IMR-90 (cell line): ENCODE measurements around the gene C20orf202. TPM values are rescaled to one million over a fixed set of nuclear protein-coding genes. Genes with fewer than 3 reads are reported as not detected.

ENCODE experiments used
- ATAC-seq: fragments of 200-7000 bp; cut with Tn5 transposase; 2 replicates; pipeline ENCODE4 v1.9.1; 2020; ENCODE audit warnings: low read depth, mild to moderate bottlenecking, moderate library complexity
- BruUV-seq: library from RNA; stranded (reverse); fragments of 400-500 nt; replicated peaks from 2 replicates; lab custom pipeline; 2021; lab: Mats Ljungman, UMichigan
- CTCF ChIA-PET: fragments of 300-600 bp; formaldehyde crosslinking; extraction: SDS; loops from one replicate; lab custom pipeline; 2021; ENCODE audit warnings: antibody characterized with exemption; lab: Yijun Ruan, JAX
- POLR2A ChIA-PET: fragments of 300-600 bp; sonication (Branson Sonifier 250); formaldehyde crosslinking; loops from one replicate; lab custom pipeline; 2022; ENCODE audit warnings: antibody characterized with exemption; ENCODE audit not compliant: unreplicated experiment; lab: Charles Lee
- DNase-seq: peaks from one replicate; pipeline ENCODE4 v3.0.0; 2013
- H2AFZ ChIP-seq: replicated peaks from 2 replicates; pipeline ENCODE3; 2013; ENCODE audit warnings: low read length, mild to moderate bottlenecking; ENCODE audit not compliant: poor library complexity
- H2AK5ac ChIP-seq: 2 replicates; pipeline ENCODE4 v1.6.1; 2013; ENCODE audit warnings: low read depth, low read length, inconsistent platforms
- H2AK9ac ChIP-seq: replicated peaks from 2 replicates; pipeline ENCODE3; 2013; ENCODE audit warnings: mild to moderate bottlenecking, low read depth, low read length, moderate library complexity; ENCODE audit not compliant: poor library complexity
- H2BK120ac ChIP-seq: 2 replicates; pipeline ENCODE4 v1.6.1; 2013; ENCODE audit warnings: low read depth, low read length, inconsistent platforms
- H2BK15ac ChIP-seq: 3 replicates; pipeline ENCODE4 v1.6.1; 2013; ENCODE audit warnings: low read depth, low read length, inconsistent platforms
- H2BK20ac ChIP-seq: 2 replicates; pipeline ENCODE4 v1.6.1; 2013; ENCODE audit warnings: low read depth, mild to moderate bottlenecking, inconsistent platforms, low read length, moderate library complexity
- H2BK5ac ChIP-seq: 2 replicates; pipeline ENCODE4 v1.6.1; 2013; ENCODE audit warnings: mild to moderate bottlenecking, low read depth, low read length, inconsistent platforms; ENCODE audit not compliant: poor library complexity, severe bottlenecking
- H3K14ac ChIP-seq: replicated peaks from 2 replicates; pipeline ENCODE4 v1.6.1; 2013; ENCODE audit warnings: low read depth, low read length, inconsistent platforms
- H3K18ac ChIP-seq: 2 replicates; pipeline ENCODE4 v1.6.1; 2013; ENCODE audit warnings: low read depth, low read length, control low read depth
- H3K23ac ChIP-seq: 2 replicates; pipeline ENCODE4 v1.6.1; 2013; ENCODE audit warnings: low read depth, low read length, inconsistent platforms
- H3K27ac ChIP-seq: 2 replicates; pipeline ENCODE4 v1.5.1; 2013; ENCODE audit warnings: mild to moderate bottlenecking, control low read depth, low read length; ENCODE audit not compliant: insufficient read depth
- H3K27me3 ChIP-seq: 2 replicates; pipeline ENCODE4 v1.6.1; 2013; ENCODE audit warnings: low read length; ENCODE audit not compliant: control insufficient read depth, insufficient read depth
- H3K36me3 ChIP-seq: 2 replicates; pipeline ENCODE4 v1.6.1; 2013; ENCODE audit warnings: low read length, mixed read lengths; ENCODE audit not compliant: control insufficient read depth, insufficient read depth
- H3K4ac ChIP-seq: 2 replicates; pipeline ENCODE4 v1.6.1; 2013; ENCODE audit warnings: low read depth, low read length, inconsistent platforms
- H3K4me1 ChIP-seq: 2 replicates; pipeline ENCODE4 v1.6.1; 2013; ENCODE audit warnings: low read length, mixed read lengths; ENCODE audit not compliant: control insufficient read depth, insufficient read depth
- H3K4me2 ChIP-seq: 2 replicates; pipeline ENCODE4 v1.6.1; 2013; ENCODE audit warnings: low read depth, mild to moderate bottlenecking, control low read depth, low read length, moderate library complexity
- H3K4me3 ChIP-seq: 2 replicates; pipeline ENCODE4 v1.5.1; 2013; ENCODE audit warnings: low read depth, mild to moderate bottlenecking, control low read depth, low read length, moderate library complexity; ENCODE audit not compliant: insufficient read depth
- H3K56ac ChIP-seq: 2 replicates; pipeline ENCODE4 v1.6.1; 2013; ENCODE audit warnings: low read length, inconsistent platforms; ENCODE audit not compliant: insufficient read depth; ENCODE audit errors: extremely low read depth
- H3K79me1 ChIP-seq, 2 experiments: 2 replicates each; pipeline ENCODE4 v1.6.1; 2013; ENCODE audit warnings: low read length in 2 of 2, inconsistent platforms in 1 of 2, low read depth in 1 of 2
- H3K9ac ChIP-seq: 2 replicates; pipeline ENCODE4 v1.6.1; 2013; ENCODE audit warnings: low read depth, low read length, control low read depth
- H3K9me1 ChIP-seq: 2 replicates; pipeline ENCODE4 v1.6.1; 2013; ENCODE audit warnings: low read length, inconsistent platforms; ENCODE audit not compliant: insufficient read depth
- H3K9me3 ChIP-seq: 2 replicates; pipeline ENCODE4 v1.6.1; 2013; ENCODE audit warnings: low read length; ENCODE audit not compliant: control insufficient read depth, insufficient read depth
- H4K20me1 ChIP-seq: 2 replicates; pipeline ENCODE4 v1.6.1; 2013; ENCODE audit warnings: low read length, inconsistent platforms; ENCODE audit not compliant: insufficient read depth
- H4K5ac ChIP-seq: 2 replicates; pipeline ENCODE4 v1.6.1; 2013; ENCODE audit warnings: mild to moderate bottlenecking, low read depth, low read length, control low read depth
- H4K8ac ChIP-seq, 2 experiments: 2 replicates each; pipeline ENCODE4 v1.6.1; 2013; ENCODE audit warnings: low read depth in 2 of 2, low read length in 2 of 2, control low read depth in 1 of 2, inconsistent platforms in 1 of 2
- H4K91ac ChIP-seq: 2 replicates; pipeline ENCODE4 v1.6.1; 2013; ENCODE audit warnings: low read depth, low read length, inconsistent platforms; ENCODE audit not compliant: insufficient read depth
- BHLHE40 ChIP-seq: fragments of 150-350 bp; IDR thresholded peaks from 2 replicates; pipeline ENCODE4 v1.6.1; 2016; ENCODE audit warnings: mild to moderate bottlenecking, low read depth, low read length
- CEBPB ChIP-seq: IDR thresholded peaks from 2 replicates; pipeline ENCODE4 v1.6.1; 2012; ENCODE audit warnings: low read depth, low read length, improper control_type of control experiment
- CHD1 ChIP-seq: IDR thresholded peaks from 2 replicates; pipeline ENCODE4 v1.6.1; 2012; ENCODE audit warnings: low read depth, low read length, improper control_type of control experiment
- CTCF ChIP-seq: conservative IDR thresholded peaks from 2 replicates; pipeline ENCODE4 v1.5.1; 2012; ENCODE audit warnings: mild to moderate bottlenecking, low read depth, low read length, improper control_type of control experiment
- ELK1 ChIP-seq: fragments of 150-350 bp; IDR thresholded peaks from 2 replicates; pipeline ENCODE4 v1.6.1; 2016; ENCODE audit warnings: low read depth, mild to moderate bottlenecking, low read length, moderate library complexity, borderline replicate concordance
- FOS ChIP-seq: fragments of 150-350 bp; IDR thresholded peaks from 2 replicates; pipeline ENCODE4 v1.6.1; 2016; ENCODE audit warnings: low read depth, low read length
- MAFK ChIP-seq: IDR thresholded peaks from 2 replicates; pipeline ENCODE4 v1.6.1; 2012; ENCODE audit warnings: low read depth, low read length, improper control_type of control experiment
- MAZ ChIP-seq: IDR thresholded peaks from 2 replicates; pipeline ENCODE4 v1.6.1; 2012; ENCODE audit warnings: low read depth, mild to moderate bottlenecking, low read length, improper control_type of control experiment, moderate library complexity, borderline replicate concordance
- MXI1 ChIP-seq: IDR thresholded peaks from 2 replicates; pipeline ENCODE4 v1.6.1; 2012; ENCODE audit warnings: low read depth, mild to moderate bottlenecking, low read length, moderate library complexity, borderline replicate concordance
- NFE2L2 ChIP-seq: fragments of 150-350 bp; IDR thresholded peaks from 2 replicates; pipeline ENCODE4 v1.6.1; 2016; ENCODE audit warnings: low read depth, mild to moderate bottlenecking, low read length
- POLR2A ChIP-seq: IDR thresholded peaks from 2 replicates; pipeline ENCODE4 v1.6.1; 2012; ENCODE audit warnings: mild to moderate bottlenecking, low read depth, low read length
- RAD21 ChIP-seq: IDR thresholded peaks from 2 replicates; pipeline ENCODE4 v1.6.1; 2012; ENCODE audit warnings: low read length, improper control_type of control experiment
- RCOR1 ChIP-seq: IDR thresholded peaks from 2 replicates; pipeline ENCODE4 v1.6.1; 2012; ENCODE audit warnings: mild to moderate bottlenecking, low read length, improper control_type of control experiment; ENCODE audit not compliant: insufficient replicate concordance
- RFX5 ChIP-seq: IDR thresholded peaks from 2 replicates; pipeline ENCODE4 v1.8.0; 2012; ENCODE audit warnings: low read depth, mild to moderate bottlenecking, low read length, moderate library complexity
- SMC3 ChIP-seq: fragments of 150-350 bp; IDR thresholded peaks from 2 replicates; pipeline ENCODE4 v1.6.1; 2016; ENCODE audit warnings: low read depth, mild to moderate bottlenecking, antibody characterized with exemption, low read length, moderate library complexity
- USF2 ChIP-seq: fragments of 150-350 bp; IDR thresholded peaks from 2 replicates; pipeline ENCODE4 v1.6.1; 2017; ENCODE audit warnings: mild to moderate bottlenecking, antibody characterized with exemption, low read length, low read depth
- WGBS, 2 experiments: methylation state at CpG; one replicate each; pipeline versions ENCODE4 v1.1.5 to v1.1.7; 2013; ENCODE audit warnings: missing lambda C conversion rate in 2 of 2; ENCODE audit not compliant: insufficient read length in 1 of 2; ENCODE audit errors: extremely low coverage in 2 of 2; 5-methylcytosine and 5-hydroxymethylcytosine counted together
- dilution Hi-C: fragments of 300-500 bp; cut with HindIII; formaldehyde crosslinking; loops from one replicate; pipeline ENCODE4 v1.14.3; 2018; ENCODE audit warnings: low sequenced_read_pairs; ENCODE audit not compliant: unreplicated experiment
- in situ Hi-C: fragments of 300-500 bp; cut with MboI; formaldehyde crosslinking; loops from 3 replicates; pipeline ENCODE4 v1.14.3; 2019; ENCODE audit warnings: low sequenced_read_pairs, inconsistent platforms, mixed read lengths
- intact Hi-C: fragments of 100-400 bp; cut with micrococcal nuclease; formaldehyde crosslinking; loops from 2 replicates; pipeline ENCODE4 v1.10.0; 2022
- polyA plus RNA-seq, 3 experiments: library from polyadenylated mRNA; depleted of rRNA; stranded (reverse); fragments of >200 nt; gene quantifications; 2 replicates each; pipeline ENCODE4 v1.2.3, GENCODE V29; 2012; ENCODE audit warnings: low replicate concordance in 1 of 3
- total RNA-seq: library from RNA; depleted of rRNA; stranded (reverse); fragments of >200 nt; gene quantifications from 2 replicates; pipeline ENCODE4 v1.2.3, GENCODE V29; 2012

The C20orf202 gene
- total and polyA plus RNA-seq, 2 of the 4 experiments (the other 2 are of a cell fraction) = not detected

- dilution Hi-C loops = no loop called here
- H3K56ac ChIP-seq = no peak overlapping the region
- H2BK5ac ChIP-seq = no peak overlapping the region
- no peak overlapping the region for H4K8ac ChIP-seq
- no peak overlapping the region for H3K23ac ChIP-seq
- no peak overlapping the region for H2AFZ ChIP-seq
- no peak overlapping the region for H3K4me3 ChIP-seq
- intact Hi-C loops = no loop called here
- H3K9me3 ChIP-seq = no peaks in the 10 kb centered on the region
- no peak overlapping the region for H2BK120ac ChIP-seq
- POLR2A ChIA-PET = no interaction called here
- H2BK20ac ChIP-seq = no peak overlapping the region
- H4K5ac ChIP-seq = no peak overlapping the region
- no TSS peak for BruUV-seq
- CTCF ChIA-PET = no interaction called here
- peaks cover 12% of the 10 kb centered on the region; the same call in 1 of the 2 replicates for H3K27me3 ChIP-seq
- H2AK5ac ChIP-seq = no peak overlapping the region
- TF ChIP-seq CHD1 (no peak), SMC3 (no peak), USF2 (no peak), BHLHE40 (no peak), RFX5 (no peak), ELK1 (no peak), NFE2L2 (no peak), POLR2A (no peak), MXI1 (no peak), MAFK (no peak), RAD21 (no peak), RCOR1 (no peak), FOS (no peak), MAZ (no peak), CTCF (no peak), CEBPB (no peak)
- no peak overlapping the region for H2BK15ac ChIP-seq
- peaks cover 2% of the 10 kb centered on the region; the same call in 1 of the 2 replicates for H3K36me3 ChIP-seq
- in situ Hi-C loops = no loop called here
- no peaks in the 10 kb centered on the region for H4K20me1 ChIP-seq
- H4K91ac ChIP-seq = no peak overlapping the region
- ATAC-seq = no peak
- no peak overlapping the region for H3K4ac ChIP-seq
- no peaks in the 10 kb centered on the region for H3K4me1 ChIP-seq
- H3K27ac ChIP-seq = no peak overlapping the region
- WGBS, 2 experiments = 80% methylated on average over 1 of the region's 3 CpGs; no CpG with 5 or more reads in 1 of the 2 experiments
- peaks cover 9% of the 10 kb centered on the region; the same call in 1 of the 2 replicates for H3K9me1 ChIP-seq
- no peaks in the 10 kb centered on the region for H3K79me1 ChIP-seq
- no peak overlapping the region for H3K9ac ChIP-seq
- H3K14ac ChIP-seq = no peak overlapping the region
- no peak for DNase-seq
- no peak overlapping the region for H2AK9ac ChIP-seq
- no peak overlapping the region for H3K4me2 ChIP-seq
- no peak overlapping the region for H3K18ac ChIP-seq
Observed at GRCh38 chr20:1178623-1179022, 24.6 kb upstream of the C20orf202 start.
